ENCODE data around the gene SNAPC4.
A peak's percentile ranks its signal among the peaks of the same experiment; 100 is the strongest.

SNAPC4 gene

DNA sequence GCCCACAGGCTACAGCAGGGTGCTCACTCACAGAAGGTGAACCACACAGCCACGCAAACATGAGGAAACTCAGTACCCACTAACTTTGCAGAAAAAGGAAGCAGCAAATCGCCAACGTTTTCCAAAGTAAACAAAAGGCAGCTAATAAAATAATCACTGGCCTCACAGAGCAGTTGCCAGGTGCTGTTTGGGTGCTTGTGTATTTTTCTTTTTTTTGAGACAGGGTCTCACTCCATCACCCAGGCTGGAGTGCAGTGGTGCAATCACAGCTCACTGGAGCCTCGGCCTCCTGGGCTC is 3.8 kb downstream of the SNAPC4 start:
- DNase-seq (ENCODE audit: low read depth), result peak; percentile 76
- peak overlapping the region; percentile 40 for H3K4me3 ChIP-seq (ENCODE audit: low read depth, low read length)
- TF ChIP-seq, protein P1, sequence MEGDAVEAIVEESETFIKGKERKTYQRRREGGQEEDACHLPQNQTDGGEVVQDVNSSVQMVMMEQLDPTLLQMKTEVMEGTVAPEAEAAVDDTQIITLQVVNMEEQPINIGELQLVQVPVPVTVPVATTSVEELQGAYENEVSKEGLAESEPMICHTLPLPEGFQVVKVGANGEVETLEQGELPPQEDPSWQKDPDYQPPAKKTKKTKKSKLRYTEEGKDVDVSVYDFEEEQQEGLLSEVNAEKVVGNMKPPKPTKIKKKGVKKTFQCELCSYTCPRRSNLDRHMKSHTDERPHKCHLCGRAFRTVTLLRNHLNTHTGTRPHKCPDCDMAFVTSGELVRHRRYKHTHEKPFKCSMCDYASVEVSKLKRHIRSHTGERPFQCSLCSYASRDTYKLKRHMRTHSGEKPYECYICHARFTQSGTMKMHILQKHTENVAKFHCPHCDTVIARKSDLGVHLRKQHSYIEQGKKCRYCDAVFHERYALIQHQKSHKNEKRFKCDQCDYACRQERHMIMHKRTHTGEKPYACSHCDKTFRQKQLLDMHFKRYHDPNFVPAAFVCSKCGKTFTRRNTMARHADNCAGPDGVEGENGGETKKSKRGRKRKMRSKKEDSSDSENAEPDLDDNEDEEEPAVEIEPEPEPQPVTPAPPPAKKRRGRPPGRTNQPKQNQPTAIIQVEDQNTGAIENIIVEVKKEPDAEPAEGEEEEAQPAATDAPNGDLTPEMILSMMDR (IDR thresholded peaks at IDR 0.05; ENCODE audit: control insufficient read depth, extremely low read depth, insufficient read depth), result no peak

DNA sequence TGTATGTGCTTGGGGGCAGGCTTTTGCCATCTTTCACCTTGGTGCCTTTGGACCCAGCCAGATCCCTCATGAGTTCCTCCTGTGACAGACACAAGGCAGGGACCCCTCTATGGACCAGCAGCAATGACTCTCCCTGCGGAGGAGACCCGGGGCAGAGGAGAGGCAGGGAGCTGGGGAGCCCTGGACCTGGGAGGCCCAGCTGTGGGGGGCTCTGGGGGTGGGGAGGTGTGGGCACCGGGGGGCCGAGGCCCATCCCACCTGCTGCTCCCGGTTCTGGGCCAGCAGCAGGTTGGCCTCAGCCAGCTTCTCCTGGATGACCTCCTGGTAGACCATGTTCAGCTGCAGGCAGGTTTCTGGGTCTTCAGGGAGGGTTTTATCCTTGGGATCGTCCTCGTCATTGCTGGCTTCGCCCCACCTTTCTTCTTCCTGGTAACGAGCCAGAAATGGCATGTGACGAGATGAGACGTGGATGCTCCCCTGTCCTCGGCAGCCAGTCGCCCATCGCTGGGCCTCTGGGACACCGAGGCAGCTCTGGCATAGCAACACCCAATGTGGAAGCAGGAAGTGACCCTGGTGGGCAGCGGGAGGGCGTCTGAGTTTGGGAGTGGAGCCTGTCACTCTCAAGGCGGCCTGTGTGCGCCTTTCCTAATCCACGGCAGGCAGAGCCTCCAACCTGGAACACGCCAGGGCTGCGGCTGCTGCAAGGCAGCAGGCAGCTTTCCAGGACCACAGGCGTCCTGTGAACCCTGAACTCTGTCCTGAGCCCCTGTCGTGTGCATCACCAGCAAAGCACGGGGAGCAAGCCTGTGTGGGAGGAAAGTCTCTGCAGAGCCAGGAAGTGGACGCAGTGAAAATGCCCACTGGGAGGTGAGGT is 4.4 kb downstream of the SNAPC4 start:
- TF ChIP-seq, protein P1 (IDR thresholded peaks at IDR 0.05; ENCODE audit: control insufficient read depth, extremely low read depth, insufficient read depth), result no peak
- H3K4me3 ChIP-seq (ENCODE audit: low read depth, low read length), result peak overlapping the region; percentile 40
- DNase-seq (ENCODE audit: low read depth), result no peak

DNA sequence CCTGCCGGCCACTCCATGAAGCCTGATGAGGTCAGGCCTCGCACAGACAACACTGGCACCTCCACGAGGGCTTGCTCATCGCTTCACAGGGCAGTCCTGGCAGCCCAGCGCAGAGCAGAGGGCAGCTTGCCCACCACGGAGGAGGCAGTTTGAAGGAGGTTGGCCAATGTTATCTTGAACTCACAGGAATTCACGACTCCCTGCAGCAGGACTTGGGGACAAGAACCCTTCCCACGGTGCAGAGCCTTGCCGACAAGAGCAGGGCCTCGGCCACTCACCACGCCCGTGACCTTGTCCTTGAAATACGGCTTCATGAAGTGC is 5.0 kb downstream of the SNAPC4 start:
- no peak overlapping the region for H3K4me3 ChIP-seq (ENCODE audit: low read depth, low read length)
- TF ChIP-seq, protein P1 (IDR thresholded peaks at IDR 0.05; ENCODE audit: control insufficient read depth, extremely low read depth, insufficient read depth), result no peak
- DNase-seq (ENCODE audit: low read depth), result no peak

DNA sequence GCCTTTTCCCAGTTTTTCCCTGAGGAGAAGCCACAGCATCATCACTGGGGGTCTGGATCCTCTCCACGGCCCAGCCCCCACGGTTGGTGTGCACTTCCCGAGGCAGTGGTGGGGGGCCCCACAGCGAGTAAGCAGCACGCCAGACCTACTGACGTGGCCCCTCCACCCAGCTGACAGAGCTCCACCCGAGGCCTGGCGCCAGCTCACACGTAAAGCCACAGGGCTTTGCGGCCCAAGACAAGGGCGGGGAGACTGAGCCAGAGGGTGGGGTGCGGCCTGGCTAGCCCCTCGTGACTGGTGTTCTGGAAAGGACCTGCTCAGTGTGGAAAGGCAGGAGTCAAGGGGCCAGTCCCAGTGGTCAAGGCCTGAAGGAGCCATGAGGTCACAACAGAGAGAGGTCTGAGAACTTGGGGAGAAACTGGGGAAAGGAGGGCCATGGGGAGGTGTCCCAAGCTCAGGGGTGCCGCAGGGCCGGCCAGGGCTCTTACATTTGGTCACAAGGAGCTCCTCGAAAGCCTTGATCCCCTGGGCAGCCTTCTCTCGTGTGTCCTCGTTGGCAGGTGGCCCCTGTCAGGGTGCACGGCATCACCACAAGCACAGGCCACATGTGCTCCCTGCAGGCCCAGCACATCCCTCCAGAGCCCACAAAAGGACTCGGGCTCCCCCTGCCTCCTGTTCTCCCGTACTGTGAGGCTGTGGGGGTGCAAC is 5.5 kb downstream of the SNAPC4 start:
- TF ChIP-seq, protein P1 (IDR thresholded peaks at IDR 0.05; ENCODE audit: control insufficient read depth, extremely low read depth, insufficient read depth), result no peak
- H3K4me3 ChIP-seq (ENCODE audit: low read depth, low read length), result no peak overlapping the region
- DNase-seq (ENCODE audit: low read depth), result no peak

DNA sequence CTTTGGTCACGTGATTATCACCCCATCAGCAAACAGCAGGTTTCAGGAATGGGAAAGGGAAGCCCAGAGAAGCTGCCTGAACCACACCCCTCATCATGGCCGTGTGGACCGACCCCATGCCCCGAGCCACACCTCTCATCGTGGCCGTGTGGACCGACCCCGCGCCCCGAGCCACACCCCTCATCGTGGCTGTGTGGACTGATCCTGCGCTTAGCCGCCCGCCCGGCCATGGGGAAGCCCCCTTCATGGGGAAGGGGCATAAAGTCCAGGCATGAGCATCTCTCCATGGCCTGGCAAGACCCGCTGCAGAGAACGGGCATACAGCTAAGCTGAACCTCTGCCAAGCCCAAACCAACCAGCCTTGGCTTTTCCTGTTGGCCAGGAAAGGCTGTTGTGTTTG is 6.4 kb downstream of the SNAPC4 start:
- no peak for DNase-seq (ENCODE audit: low read depth)
- no peak overlapping the region for H3K4me3 ChIP-seq (ENCODE audit: low read depth, low read length)
- TF ChIP-seq, protein P1 (IDR thresholded peaks at IDR 0.05; ENCODE audit: control insufficient read depth, extremely low read depth, insufficient read depth), result no peak

DNA sequence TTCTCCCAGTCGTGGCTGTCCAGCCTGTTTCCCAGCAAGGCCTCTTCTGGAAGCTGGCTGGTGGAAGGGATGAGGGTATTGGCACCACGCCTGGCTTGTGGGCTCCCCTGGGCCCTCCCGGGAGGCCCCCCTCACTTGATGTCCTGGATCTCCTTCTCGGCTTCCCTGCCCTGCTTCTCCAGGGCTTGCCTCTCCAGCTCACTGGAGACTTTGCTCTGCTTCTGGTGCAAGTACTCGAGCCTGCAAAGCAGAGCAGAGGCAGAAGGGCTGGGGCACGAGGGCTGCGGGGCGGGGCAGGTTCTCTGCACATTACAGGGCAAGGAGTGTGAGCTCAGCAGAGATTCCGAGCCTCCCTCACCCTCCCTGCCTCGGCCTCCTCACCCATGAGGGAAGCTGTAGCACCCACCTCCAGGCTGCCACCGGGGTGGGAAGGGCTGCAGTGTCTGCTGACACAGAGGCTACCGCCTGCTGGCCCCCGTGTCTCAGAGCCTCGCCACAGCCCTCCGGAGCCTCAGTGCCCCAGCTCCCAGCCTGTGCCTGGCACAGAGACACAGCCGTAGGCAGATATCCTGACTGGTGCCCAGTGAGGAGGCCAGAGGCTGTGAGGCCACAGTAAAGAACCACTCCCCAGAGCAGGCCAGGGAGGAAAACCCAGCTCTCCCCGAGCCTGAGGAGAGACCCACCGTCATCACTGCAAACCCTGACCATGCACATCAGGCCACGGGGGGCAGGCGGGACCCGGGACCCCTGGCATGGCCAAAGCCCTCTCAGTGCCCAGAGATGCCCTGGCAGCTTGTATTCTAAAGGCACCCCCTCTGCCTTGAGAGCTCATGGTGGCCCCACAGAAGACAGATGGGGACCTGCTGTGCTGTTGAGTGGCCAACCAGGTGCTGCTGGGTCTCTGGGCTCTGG is 7.2 kb downstream of the SNAPC4 start:
- no peak for DNase-seq (ENCODE audit: low read depth)
- TF ChIP-seq, protein P1 (IDR thresholded peaks at IDR 0.05; ENCODE audit: control insufficient read depth, extremely low read depth, insufficient read depth), result no peak
- H3K4me3 ChIP-seq (ENCODE audit: low read depth, low read length), result no peak overlapping the region

Data from LNCaP clone FGC (cell line).